A549 (cell line): Measurements from ENCODE around the gene ANO4. TPM values are rescaled to one million over a fixed set of nuclear protein-coding genes. Genes with fewer than 3 reads are reported as not detected.
A peak's percentile ranks its signal among the peaks of the same experiment; 100 is the strongest.

Experiments used
- ATAC-seq, 2 experiments: fragments of 200-7000 bp in 1 of 2; fragments of >200 bp in 1 of 2; cut with Nextera tagmentation in 1 of 2; cut with Tn5 transposase in 1 of 2; 3 replicates each; pipeline versions ENCODE4 v1.8.0 to v1.9.1; 2018 to 2020; ENCODE audit warnings: mild to moderate bottlenecking in 1 of 2, moderate library complexity in 1 of 2
- CTCF ChIA-PET: fragments of 300-600 bp; sonication (Branson Sonifier 250); formaldehyde crosslinking; extraction: SDS; loops from one replicate; lab custom pipeline; 2021; ENCODE audit warnings: antibody characterized with exemption, inconsistent platforms; lab: Yijun Ruan, JAX
- POLR2A ChIA-PET: fragments of 350-600 bp; formaldehyde crosslinking; extraction: SDS; loops from one replicate; lab custom pipeline; 2021; ENCODE audit warnings: antibody characterized with exemption, inconsistent platforms; lab: Yijun Ruan, JAX
- DNase-seq, 2 experiments: peaks; one replicate each; pipeline versions ENCODE4 v3.0.0 to v3.0.0-alpha.2; 2011 to 2016; ENCODE audit warnings: low read depth in 1 of 2, low spot score in 1 of 2
- FAIRE-seq: peaks from 2 replicates; lab custom pipeline; 2011; peaks lifted over from hg19 to GRCh38; lab: Jason Lieb, UNC
- H3K27ac ChIP-seq, 2 experiments: fragments of >200 bp; sonication (Bioruptor Twin); formaldehyde crosslinking; 3 replicates each; pipeline ENCODE4 v1.5.1; 2016 to 2017
- H3K4me1 ChIP-seq: fragments of >200 bp; sonication (Bioruptor Twin); formaldehyde crosslinking; 3 replicates; pipeline ENCODE4 v1.6.1; 2016
- H3K4me2 ChIP-seq: fragments of >200 bp; sonication (Bioruptor Twin); formaldehyde crosslinking; 3 replicates; pipeline ENCODE4 v1.6.1; 2016
- H3K4me3 ChIP-seq: fragments of >200 bp; sonication (Bioruptor Twin); formaldehyde crosslinking; 3 replicates; pipeline ENCODE4 v1.5.1; 2016
- H3K9me3 ChIP-seq: fragments of >200 bp; sonication (Bioruptor Twin); formaldehyde crosslinking; 3 replicates; pipeline ENCODE4 v1.6.1; 2016
- CEBPB ChIP-seq, 2 experiments: fragments of >200 bp in 1 of 2; sonication (Bioruptor Twin) in 1 of 2; formaldehyde crosslinking in 1 of 2; IDR thresholded peaks; 2 replicates each; pipeline ENCODE4 v1.6.1; 2012 to 2016
- CHD4 ChIP-seq: fragments of 200-600 bp; sonication (generic); IDR thresholded peaks from 2 replicates; pipeline ENCODE4 v1.6.1; 2016; ENCODE audit warnings: antibody characterized with exemption, mild to moderate bottlenecking, borderline replicate concordance
- EP300 ChIP-seq, 2 experiments: fragments of >200 bp; sonication (Bioruptor Twin); formaldehyde crosslinking; IDR thresholded peaks; 2 replicates in 1 of 2; 3 replicates in 1 of 2; pipeline ENCODE4 v1.6.1; 2016 to 2017
- FOXS1 ChIP-seq: fragments of 250-450 bp; sonication (Bioruptor Pico); IDR thresholded peaks from 2 replicates; pipeline ENCODE4 v1.5.0; 2020; ENCODE audit warnings: mild to moderate bottlenecking, moderate library complexity
- HDAC2 ChIP-seq: fragments of 200-600 bp; sonication (generic); IDR thresholded peaks from 2 replicates; pipeline ENCODE4 v1.6.1; 2016
- MAFK ChIP-seq: fragments of 450-650 bp; IDR thresholded peaks from 2 replicates; pipeline ENCODE4 v1.6.1; 2014; ENCODE audit not compliant: partially characterized antibody
- MAZ ChIP-seq: fragments of 150-350 bp; IDR thresholded peaks from 2 replicates; pipeline ENCODE4 v1.6.1; 2014; ENCODE audit warnings: antibody characterized with exemption, low read depth, low read length, borderline replicate concordance
- NPAS2 ChIP-seq: fragments of 250-450 bp; sonication (Bioruptor Pico); IDR thresholded peaks from 2 replicates; pipeline ENCODE4 v1.8.0; 2022; ENCODE audit warnings: mild to moderate bottlenecking, moderate library complexity, borderline replicate concordance
- PBX3 ChIP-seq: IDR thresholded peaks from 2 replicates; pipeline ENCODE4 v1.6.1; 2012
- PHF8 ChIP-seq: fragments of 200-600 bp; sonication (generic); IDR thresholded peaks from 2 replicates; pipeline ENCODE4 v1.6.1; 2016; ENCODE audit warnings: low read depth, mild to moderate bottlenecking, antibody characterized with exemption, moderate library complexity, borderline replicate concordance
- RAD21 ChIP-seq, 2 experiments: fragments of >200 bp in 1 of 2; sonication (Bioruptor Twin) in 1 of 2; formaldehyde crosslinking in 1 of 2; IDR thresholded peaks in 1 of 2; conservative IDR thresholded peaks in 1 of 2; 2 replicates in 1 of 2; 3 replicates in 1 of 2; pipeline ENCODE4 v1.6.1; 2012 to 2018; ENCODE audit warnings: inconsistent platforms in 1 of 2
- RARB ChIP-seq: fragments of 250-450 bp; sonication (Bioruptor Pico); IDR thresholded peaks from 2 replicates; pipeline ENCODE4 v1.8.0; 2021; ENCODE audit warnings: mild to moderate bottlenecking, moderate library complexity
- RCOR1 ChIP-seq: fragments of 150-350 bp; IDR thresholded peaks from 2 replicates; pipeline ENCODE4 v1.6.1; 2014; ENCODE audit warnings: antibody characterized with exemption, low read length, low read depth
- RNF2 ChIP-seq: fragments of 200-600 bp; sonication (generic); IDR thresholded peaks from 2 replicates; pipeline ENCODE4 v1.6.1; 2016; ENCODE audit warnings: low read depth, mild to moderate bottlenecking, antibody characterized with exemption, moderate library complexity, borderline replicate concordance
- SMC3 ChIP-seq: fragments of >200 bp; sonication (Bioruptor Twin); formaldehyde crosslinking; IDR thresholded peaks from 3 replicates; pipeline ENCODE4 v1.6.1; 2018; ENCODE audit warnings: inconsistent platforms
- TFCP2L1 ChIP-seq: fragments of 250-450 bp; sonication (Bioruptor Pico); IDR thresholded peaks from 2 replicates; pipeline ENCODE4 v1.5.0; 2021; ENCODE audit warnings: mild to moderate bottlenecking
- TP53 ChIP-seq: fragments of 250-450 bp; sonication (Bioruptor Pico); IDR thresholded peaks from 2 replicates; pipeline ENCODE4 v1.5.0; 2021; ENCODE audit warnings: mild to moderate bottlenecking, moderate library complexity
- ZFP36 ChIP-seq: fragments of 450-650 bp; IDR thresholded peaks from 2 replicates; pipeline ENCODE4 v1.6.1; 2014; ENCODE audit warnings: borderline replicate concordance; ENCODE audit not compliant: partially characterized antibody
- ZSCAN20 ChIP-seq: fragments of 250-450 bp; sonication (Bioruptor Pico); IDR thresholded peaks from 2 replicates; pipeline ENCODE4 v1.8.0; 2022; ENCODE audit warnings: mild to moderate bottlenecking, moderate library complexity
- WGBS: methylation state at CpG from one replicate; pipeline ENCODE4 v1.1.6; 2017; ENCODE audit errors: missing lambda C conversion rate; 5-methylcytosine and 5-hydroxymethylcytosine counted together
- polyA plus RNA-seq, 4 experiments: library from polyadenylated mRNA; depleted of rRNA in 3 of 4; stranded (reverse); fragments of >200 nt; fragmentation: RNase III in 1 of 4; extraction: RNeasy Plus Mini Kit Qiagen cat#74134 plus additional on column Dnase treatment in 1 of 4; gene quantifications; 2 replicates in 3 of 4; 3 replicates in 1 of 4; pipeline ENCODE4 v1.2.3, GENCODE V29; 2011 to 2017
- TF ChIP-seq, protein P1 (sequence below): fragments of 200-600 bp; sonication (generic); IDR thresholded peaks from 2 replicates; pipeline ENCODE4 v1.6.1; 2016; ENCODE audit warnings: antibody characterized with exemption, mild to moderate bottlenecking, moderate library complexity
- TF ChIP-seq, protein P2 (sequence below): IDR thresholded peaks from 2 replicates; pipeline ENCODE4 v1.6.1; 2012
- TF ChIP-seq, protein P3 (sequence below): fragments of 150-350 bp; IDR thresholded peaks from 2 replicates; pipeline ENCODE4 v1.6.1; 2014; ENCODE audit warnings: low read depth, mild to moderate bottlenecking, low read length

ANO4 gene
- polyA plus RNA-seq, 2 of the 4 experiments (the other 2 are of a cell fraction), result 0.17 TPM; not detected in 1

- H3K9me3 ChIP-seq, result no peaks in the 10 kb centered on the region
- ChIA-PET CTCF (interaction anchor here (0.5 to 0.9 kb wide), 2 partner anchors 25 to 255 kb away, joined by 3 to 4 read pairs; no protein-coding TSS in a partner anchor), POLR2A (no interaction called here)
- no peak overlapping the region for H3K27ac ChIP-seq
- ATAC-seq (no peak), FAIRE-seq (no peak), DNase-seq (no peak)
- no peaks in the 10 kb centered on the region for H3K4me1 ChIP-seq
- H3K4me2 ChIP-seq, result no peak overlapping the region
- no peak for TF ChIP-seq NPAS2 (CRISPR knock-in tag)
- TF ChIP-seq TP53 (CRISPR knock-in tag), result no peak
- TF ChIP-seq TFCP2L1 (CRISPR knock-in tag), result no peak
- no peak for TF ChIP-seq SMC3
- no peak for TF ChIP-seq ZFP36
- TF ChIP-seq, protein P1, sequence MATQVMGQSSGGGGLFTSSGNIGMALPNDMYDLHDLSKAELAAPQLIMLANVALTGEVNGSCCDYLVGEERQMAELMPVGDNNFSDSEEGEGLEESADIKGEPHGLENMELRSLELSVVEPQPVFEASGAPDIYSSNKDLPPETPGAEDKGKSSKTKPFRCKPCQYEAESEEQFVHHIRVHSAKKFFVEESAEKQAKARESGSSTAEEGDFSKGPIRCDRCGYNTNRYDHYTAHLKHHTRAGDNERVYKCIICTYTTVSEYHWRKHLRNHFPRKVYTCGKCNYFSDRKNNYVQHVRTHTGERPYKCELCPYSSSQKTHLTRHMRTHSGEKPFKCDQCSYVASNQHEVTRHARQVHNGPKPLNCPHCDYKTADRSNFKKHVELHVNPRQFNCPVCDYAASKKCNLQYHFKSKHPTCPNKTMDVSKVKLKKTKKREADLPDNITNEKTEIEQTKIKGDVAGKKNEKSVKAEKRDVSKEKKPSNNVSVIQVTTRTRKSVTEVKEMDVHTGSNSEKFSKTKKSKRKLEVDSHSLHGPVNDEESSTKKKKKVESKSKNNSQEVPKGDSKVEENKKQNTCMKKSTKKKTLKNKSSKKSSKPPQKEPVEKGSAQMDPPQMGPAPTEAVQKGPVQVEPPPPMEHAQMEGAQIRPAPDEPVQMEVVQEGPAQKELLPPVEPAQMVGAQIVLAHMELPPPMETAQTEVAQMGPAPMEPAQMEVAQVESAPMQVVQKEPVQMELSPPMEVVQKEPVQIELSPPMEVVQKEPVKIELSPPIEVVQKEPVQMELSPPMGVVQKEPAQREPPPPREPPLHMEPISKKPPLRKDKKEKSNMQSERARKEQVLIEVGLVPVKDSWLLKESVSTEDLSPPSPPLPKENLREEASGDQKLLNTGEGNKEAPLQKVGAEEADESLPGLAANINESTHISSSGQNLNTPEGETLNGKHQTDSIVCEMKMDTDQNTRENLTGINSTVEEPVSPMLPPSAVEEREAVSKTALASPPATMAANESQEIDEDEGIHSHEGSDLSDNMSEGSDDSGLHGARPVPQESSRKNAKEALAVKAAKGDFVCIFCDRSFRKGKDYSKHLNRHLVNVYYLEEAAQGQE, result no peak
- 28% methylated on average over 5 of the region's 5 CpGs for WGBS
- H3K4me3 ChIP-seq, result no peak overlapping the region
Observed at GRCh38 chr12:101166866-101167265, 372.3 kb downstream of the ANO4 start.

DNA sequence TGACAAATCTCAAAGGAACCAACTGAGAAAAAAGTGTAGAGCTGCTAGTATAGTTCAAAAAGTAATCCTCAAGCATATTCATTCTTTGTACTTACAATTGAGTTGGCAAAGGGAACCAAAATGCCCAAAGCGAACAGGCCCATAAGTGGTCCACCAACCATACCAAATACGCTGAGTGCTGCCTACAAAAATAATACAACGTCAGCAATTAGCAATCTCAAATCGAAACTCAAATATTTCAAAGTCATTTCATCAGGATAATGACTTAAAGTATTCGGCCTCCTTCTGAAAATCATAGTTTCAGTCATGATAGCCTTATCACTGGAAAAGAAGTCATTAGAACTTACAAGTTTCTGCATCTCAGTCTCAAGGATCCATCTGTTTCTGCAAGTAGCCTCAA is 373.4 kb downstream of the ANO4 start:
- WGBS, result 7% methylated on average over 5 of the region's 5 CpGs
- TF ChIP-seq EP300 (IDR thresholded peaks at IDR 0.05) (no peak), MAFK (peak; percentile 89)
- TF ChIP-seq, all 56 proteins: peak for 1
- FAIRE-seq (no peak), ATAC-seq (no peak), DNase-seq (no peak)
- Histone ChIP-seq H3K4me1 (no peaks in the 10 kb centered on the region), H3K27ac (no peak overlapping the region), H3K9me3 (no peaks in the 10 kb centered on the region), H3K4me2 (no peak overlapping the region), H3K4me3 (no peak overlapping the region)
- ChIA-PET CTCF (no interaction called here), POLR2A (no interaction called here)

- ChIA-PET POLR2A (no interaction called here), CTCF (no interaction called here)
- WGBS, result 8% methylated on average over 5 of the region's 5 CpGs
- TF ChIP-seq RCOR1 (no peak), RAD21 (conservative IDR thresholded peaks at IDR 0.05 in 1 of 2, IDR thresholded peaks at IDR 0.05 in 1 of 2) (peak in 1 of 2 experiments; percentile 42; a peak in 2 of 5 replicates), FOXS1 (no peak), HDAC2 (no peak), PHF8 (no peak)
- TF ChIP-seq, protein P2, sequence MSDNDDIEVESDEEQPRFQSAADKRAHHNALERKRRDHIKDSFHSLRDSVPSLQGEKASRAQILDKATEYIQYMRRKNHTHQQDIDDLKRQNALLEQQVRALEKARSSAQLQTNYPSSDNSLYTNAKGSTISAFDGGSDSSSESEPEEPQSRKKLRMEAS, result no peak
- ATAC-seq (peak in 1 of 2 experiments; percentile 76; a peak in 3 of 6 replicates), DNase-seq (peak in 1 of 2 experiments; percentile 44), FAIRE-seq (no peak)
- H3K4me3 ChIP-seq, result no peak overlapping the region
- no peaks in the 10 kb centered on the region for H3K9me3 ChIP-seq
- no peaks in the 10 kb centered on the region for H3K4me1 ChIP-seq
- no peak overlapping the region for H3K27ac ChIP-seq
- H3K4me2 ChIP-seq, result no peak overlapping the region
Observed at GRCh38 chr12:101172316-101172715, 377.7 kb downstream of the ANO4 start.

DNA sequence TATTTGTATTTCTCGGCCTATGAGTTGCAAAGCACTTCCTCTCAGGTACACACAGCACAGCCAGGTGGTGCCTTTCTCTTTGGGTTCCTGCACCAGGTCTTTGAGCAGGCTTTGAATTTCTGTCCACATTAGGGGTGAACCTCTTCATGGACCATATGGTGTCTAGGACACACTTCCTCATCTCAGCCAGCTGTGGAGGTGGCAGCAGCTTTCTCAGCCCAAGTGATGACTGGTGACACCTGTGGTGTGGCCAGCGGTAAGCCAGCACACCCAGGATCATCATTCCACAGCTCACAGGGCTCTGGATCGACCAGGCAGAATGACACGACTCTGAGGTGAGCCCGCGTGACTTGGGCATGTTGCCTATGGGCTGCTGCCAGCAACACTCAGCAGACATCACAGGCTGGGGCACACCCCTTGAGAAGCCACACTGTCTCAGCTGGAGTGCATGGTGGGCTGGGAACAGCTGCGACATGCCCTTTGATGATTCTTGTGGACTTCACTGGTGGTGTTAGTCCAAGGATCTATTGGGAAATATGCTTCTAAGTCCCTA is 378.7 kb downstream of the ANO4 start:
- Histone ChIP-seq H3K4me3 (no peak overlapping the region), H3K27ac (no peak overlapping the region), H3K9me3 (no peaks in the 10 kb centered on the region), H3K4me2 (no peak overlapping the region), H3K4me1 (no peaks in the 10 kb centered on the region)
- TF ChIP-seq, protein P3, sequence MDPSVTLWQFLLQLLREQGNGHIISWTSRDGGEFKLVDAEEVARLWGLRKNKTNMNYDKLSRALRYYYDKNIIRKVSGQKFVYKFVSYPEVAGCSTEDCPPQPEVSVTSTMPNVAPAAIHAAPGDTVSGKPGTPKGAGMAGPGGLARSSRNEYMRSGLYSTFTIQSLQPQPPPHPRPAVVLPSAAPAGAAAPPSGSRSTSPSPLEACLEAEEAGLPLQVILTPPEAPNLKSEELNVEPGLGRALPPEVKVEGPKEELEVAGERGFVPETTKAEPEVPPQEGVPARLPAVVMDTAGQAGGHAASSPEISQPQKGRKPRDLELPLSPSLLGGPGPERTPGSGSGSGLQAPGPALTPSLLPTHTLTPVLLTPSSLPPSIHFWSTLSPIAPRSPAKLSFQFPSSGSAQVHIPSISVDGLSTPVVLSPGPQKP, result no peak
- TF ChIP-seq MAZ (no peak), ZSCAN20 (no peak), NPAS2 (CRISPR knock-in tag) (no peak), RNF2 (no peak), CEBPB (IDR thresholded peaks at IDR 0.05) (no peak), SMC3 (no peak), PBX3 (no peak), CHD4 (no peak), RARB (CRISPR knock-in tag) (no peak)
- 53% methylated on average over 2 of the region's 7 CpGs for WGBS
- POLR2A ChIA-PET, result no interaction called here
- DNase-seq (no peak), ATAC-seq (no peak; a peak in 1 of 6 replicates), FAIRE-seq (no peak)
- CTCF ChIA-PET, result no interaction called here
